Breast epithelium (tissue), 4 donors: ENCODE results near the gene CACNB1. TPM values are rescaled to one million over a fixed set of nuclear protein-coding genes. Genes with fewer than 3 reads are reported as not detected.

Experiments
- DNase-seq, 2 donors: peaks; one replicate each; pipeline ENCODE4 v3.0.0-alpha.2; 2019; ENCODE audit warnings: low spot score in 2 of 2
- H3K27ac ChIP-seq, 2 donors: fragments of 200-600 bp; sonication (generic) in 1 of 2; one replicate each; pipeline ENCODE4 v1.5.1; 2016 to 2019; ENCODE audit warnings: mild to moderate bottlenecking in 1 of 2
- H3K27me3 ChIP-seq, 2 donors: fragments of 200-600 bp; sonication (generic) in 1 of 2; one replicate each; pipeline versions ENCODE4 v1.5.1 to v1.6.0; 2017 to 2019; ENCODE audit warnings: control low read depth in 1 of 2, mild to moderate bottlenecking in 1 of 2
- H3K36me3 ChIP-seq: fragments of 200-600 bp; one replicate; pipeline ENCODE4 v1.5.1; 2019
- H3K4me1 ChIP-seq, 2 donors: fragments of 200-600 bp; sonication (generic); one replicate each; pipeline ENCODE4 v1.5.1; 2016 to 2019; ENCODE audit warnings: control low read depth in 1 of 2
- H3K4me3 ChIP-seq, 3 donors: fragments of 200-600 bp; sonication (generic); 1 replicate in 2 of 3; 2 replicates in 1 of 3; pipeline ENCODE4 v1.5.1; 2016 to 2019; ENCODE audit warnings: mild to moderate bottlenecking in 3 of 3, moderate library complexity in 2 of 3
- H3K9me3 ChIP-seq, 2 donors: fragments of 200-600 bp; sonication (generic) in 1 of 2; one replicate each; pipeline ENCODE4 v1.5.1; 2016 to 2019; ENCODE audit warnings: control low read depth in 1 of 2
- POLR2A ChIP-seq: fragments of 450-650 bp; IDR thresholded peaks from one replicate; pipeline ENCODE4 v1.6.1; 2016; ENCODE audit warnings: antibody characterized with exemption, mild to moderate bottlenecking, moderate library complexity
- POLR2AphosphoS5 ChIP-seq, 3 donors: sonication (generic); formaldehyde crosslinking; IDR thresholded peaks; one replicate each; pipeline ENCODE4 v1.6.1; 2017; ENCODE audit warnings: antibody characterized with exemption in 3 of 3
- intact Hi-C: fragments of 100-400 bp; cut with DNase I; formaldehyde crosslinking; loops from one replicate; pipeline ENCODE4 v1.15.1; 2023; ENCODE audit warnings: low total_unique reads
- total RNA-seq, 3 donors: library from RNA; depleted of rRNA; stranded (reverse); fragments of >200 nt; gene quantifications; one replicate each; pipeline ENCODE4 v1.1.0, GENCODE V29; 2016
- TF ChIP-seq, protein P1 (sequence below), 3 donors: fragments of 450-650 bp; IDR thresholded peaks; one replicate each; pipeline ENCODE4 v1.5.1; 2016 to 2017; ENCODE audit warnings: antibody characterized with exemption in 3 of 3, mild to moderate bottlenecking in 3 of 3, moderate library complexity in 3 of 3

Gene CACNB1
- total RNA-seq, 3 donors from 2014 or later: 12.8 to 21.2 (median 13.9) TPM

DNA sequence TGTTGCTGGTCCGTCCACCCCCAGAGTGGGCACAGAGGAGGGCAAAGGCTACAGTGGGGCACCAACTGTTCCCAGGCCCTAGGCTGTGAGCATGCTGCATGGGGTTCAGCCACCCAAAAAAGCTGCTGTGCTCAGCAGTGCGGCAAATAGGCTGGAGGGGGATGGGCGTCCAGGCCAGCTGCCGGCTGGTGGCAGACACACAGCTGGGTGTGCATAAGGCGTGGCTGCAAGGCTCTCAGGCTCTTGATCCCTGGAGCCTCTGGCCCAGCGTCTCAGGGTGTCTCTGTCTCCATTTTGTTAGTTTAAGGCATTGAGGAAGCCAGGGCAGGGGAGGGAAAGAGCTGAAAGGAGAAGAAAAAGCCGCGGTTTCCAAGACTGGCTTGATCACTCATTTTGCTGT lies 11.4 kb upstream of the CACNB1 start:
- Histone ChIP-seq H3K4me3 (peak overlapping the region in 1 of 3 donors; percentile 35), H3K27ac (peak overlapping the region; percentile 88 to 89), H3K27me3 (no peaks in the 10 kb centered on the region), H3K4me1 (peaks cover 9 to 36% of the 10 kb centered on the region in 2 donors), H3K9me3 (no peaks in the 10 kb centered on the region), H3K36me3 (no peaks in the 10 kb centered on the region)
- DNase-seq: no peak
- TF ChIP-seq, protein P1, sequence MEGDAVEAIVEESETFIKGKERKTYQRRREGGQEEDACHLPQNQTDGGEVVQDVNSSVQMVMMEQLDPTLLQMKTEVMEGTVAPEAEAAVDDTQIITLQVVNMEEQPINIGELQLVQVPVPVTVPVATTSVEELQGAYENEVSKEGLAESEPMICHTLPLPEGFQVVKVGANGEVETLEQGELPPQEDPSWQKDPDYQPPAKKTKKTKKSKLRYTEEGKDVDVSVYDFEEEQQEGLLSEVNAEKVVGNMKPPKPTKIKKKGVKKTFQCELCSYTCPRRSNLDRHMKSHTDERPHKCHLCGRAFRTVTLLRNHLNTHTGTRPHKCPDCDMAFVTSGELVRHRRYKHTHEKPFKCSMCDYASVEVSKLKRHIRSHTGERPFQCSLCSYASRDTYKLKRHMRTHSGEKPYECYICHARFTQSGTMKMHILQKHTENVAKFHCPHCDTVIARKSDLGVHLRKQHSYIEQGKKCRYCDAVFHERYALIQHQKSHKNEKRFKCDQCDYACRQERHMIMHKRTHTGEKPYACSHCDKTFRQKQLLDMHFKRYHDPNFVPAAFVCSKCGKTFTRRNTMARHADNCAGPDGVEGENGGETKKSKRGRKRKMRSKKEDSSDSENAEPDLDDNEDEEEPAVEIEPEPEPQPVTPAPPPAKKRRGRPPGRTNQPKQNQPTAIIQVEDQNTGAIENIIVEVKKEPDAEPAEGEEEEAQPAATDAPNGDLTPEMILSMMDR (IDR thresholded peaks at IDR 0.05): no peak
- TF ChIP-seq POLR2A (no peak), POLR2AphosphoS5 (IDR thresholded peaks at IDR 0.05) (no peak)
- intact Hi-C loops: no loop called here

DNA sequence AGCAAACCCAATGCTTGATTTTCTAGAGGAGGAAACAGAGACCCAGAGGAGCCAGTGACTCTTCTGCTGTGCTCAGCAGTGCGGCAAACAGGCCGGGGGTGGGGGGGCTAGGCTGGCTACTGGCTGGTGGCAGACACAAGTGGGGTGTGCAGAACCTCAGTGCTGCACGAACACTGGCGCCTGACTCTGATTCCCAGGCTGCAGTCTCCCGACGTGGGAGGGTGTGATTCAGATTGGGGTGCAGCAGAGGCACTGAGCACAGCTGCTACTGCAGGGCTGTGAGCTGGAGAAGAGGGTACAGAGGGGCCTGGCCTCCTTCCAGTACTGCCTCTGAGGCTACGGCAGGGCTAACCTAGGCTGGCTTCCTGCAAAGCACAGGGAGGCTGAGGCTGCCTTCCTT lies 10.7 kb upstream of the CACNB1 start:
- TF ChIP-seq POLR2A: no peak
- TF ChIP-seq POLR2AphosphoS5 (IDR thresholded peaks at IDR 0.05): no peak
- TF ChIP-seq, protein P1 (IDR thresholded peaks at IDR 0.05): no peak
- Histone ChIP-seq H3K4me3 (no peak overlapping the region), H3K36me3 (no peaks in the 10 kb centered on the region), H3K27me3 (no peaks in the 10 kb centered on the region), H3K9me3 (no peaks in the 10 kb centered on the region), H3K27ac (peak overlapping the region in 1 of 2 donors; percentile 35), H3K4me1 (peaks cover 9 to 34% of the 10 kb centered on the region in 2 donors)
- DNase-seq: no peak
- intact Hi-C loops: no loop called here

DNA sequence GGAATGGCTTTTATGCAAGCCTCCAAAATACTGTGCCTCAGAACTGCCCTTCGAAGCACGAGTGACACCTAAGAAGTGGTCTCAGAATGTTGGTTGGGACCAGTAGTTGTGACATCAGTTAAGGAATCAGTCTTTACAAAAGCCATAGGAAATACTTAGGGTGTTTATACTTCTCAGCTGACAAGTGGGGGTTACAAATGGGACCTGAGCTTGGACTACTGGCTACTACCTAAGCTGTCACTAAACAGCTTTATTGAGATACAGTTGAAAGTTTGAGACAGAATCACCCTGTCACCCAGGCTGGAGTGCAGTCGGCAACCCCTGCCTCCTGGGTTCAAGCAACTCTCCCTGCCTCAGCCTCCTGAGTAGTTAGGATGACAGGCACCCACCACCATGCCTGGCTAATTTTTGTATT lies 7.7 kb upstream of the CACNB1 start:
- no peak overlapping the region for H3K4me3 ChIP-seq
- TF ChIP-seq, protein P1 (IDR thresholded peaks at IDR 0.05): no peak
- TF ChIP-seq POLR2AphosphoS5 (IDR thresholded peaks at IDR 0.05) (no peak), POLR2A (no peak)
- intact Hi-C loops: no loop called here
- H3K4me1 ChIP-seq: peaks cover 9 to 29% of the 10 kb centered on the region in 2 donors
- no peaks in the 10 kb centered on the region for H3K27me3 ChIP-seq
- no peaks in the 10 kb centered on the region for H3K9me3 ChIP-seq
- no peak overlapping the region for H3K27ac ChIP-seq
- DNase-seq: no peak
- H3K36me3 ChIP-seq: peaks cover 5% of the 10 kb centered on the region

DNA sequence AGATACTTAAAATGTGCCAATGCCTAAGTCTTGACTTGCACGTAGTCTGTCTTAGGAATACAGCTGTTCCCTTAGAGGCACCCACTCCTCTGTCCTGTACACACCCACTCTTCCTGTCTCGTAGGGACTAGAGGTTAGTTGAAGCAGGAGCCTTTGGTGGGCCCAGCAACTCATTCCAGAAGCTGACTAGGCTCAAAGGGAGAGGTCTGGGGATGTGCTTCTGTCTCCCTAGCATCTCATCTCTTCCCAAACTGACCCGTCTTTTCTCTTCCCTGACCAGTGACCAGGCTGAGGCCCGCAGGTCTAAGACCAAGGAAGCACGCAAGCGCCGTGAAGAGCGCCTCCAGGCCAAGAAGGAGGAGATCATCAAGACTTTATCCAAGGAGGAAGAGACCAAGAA lies 6.8 kb upstream of the CACNB1 start:
- H3K27ac ChIP-seq: no peak overlapping the region
- intact Hi-C loops: no loop called here
- no peak overlapping the region for H3K4me3 ChIP-seq
- DNase-seq: no peak
- no peaks in the 10 kb centered on the region for H3K9me3 ChIP-seq
- H3K4me1 ChIP-seq: peaks cover 4 to 21% of the 10 kb centered on the region in 2 donors
- TF ChIP-seq, protein P1 (IDR thresholded peaks at IDR 0.05): no peak
- TF ChIP-seq POLR2AphosphoS5 (IDR thresholded peaks at IDR 0.05): no peak
- no peak for TF ChIP-seq POLR2A
- H3K27me3 ChIP-seq: no peaks in the 10 kb centered on the region
- H3K36me3 ChIP-seq: peaks cover 5% of the 10 kb centered on the region

DNA sequence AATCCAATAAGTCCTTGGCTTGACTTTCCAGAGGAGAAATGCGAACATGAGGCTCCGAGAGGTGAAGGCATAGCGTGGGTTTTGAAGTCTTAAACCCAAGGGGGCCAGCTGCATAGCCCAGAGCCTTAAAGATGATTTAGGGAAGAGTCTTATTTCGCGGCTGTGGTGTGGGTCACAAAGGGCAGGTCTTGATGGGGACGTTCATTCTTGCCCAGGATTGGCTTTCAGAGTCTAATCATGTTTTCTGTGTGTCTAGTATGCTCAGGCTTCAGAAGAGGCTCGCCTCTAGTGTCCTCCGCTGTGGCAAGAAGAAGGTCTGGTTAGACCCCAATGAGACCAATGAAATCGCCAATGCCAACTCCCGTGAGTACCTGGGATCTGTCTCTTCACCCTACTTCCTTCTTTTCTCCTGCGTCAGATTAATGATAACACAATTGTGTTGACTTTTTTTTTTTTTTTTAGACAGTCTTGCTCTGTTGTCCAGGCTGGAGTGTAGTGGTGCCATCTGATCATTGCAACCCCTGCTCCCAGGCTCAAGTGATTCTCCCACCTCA lies 3.6 kb upstream of the CACNB1 start:
- Histone ChIP-seq H3K27ac (peak overlapping the region; percentile 97 to 98), H3K27me3 (no peaks in the 10 kb centered on the region), H3K36me3 (peaks cover 5% of the 10 kb centered on the region), H3K4me3 (peak overlapping the region; percentile 95 to 100 (median 95)), H3K9me3 (no peaks in the 10 kb centered on the region), H3K4me1 (peaks cover 12% of the 10 kb centered on the region in 2 donors)
- intact Hi-C loops: no loop called here
- TF ChIP-seq POLR2A (no peak), POLR2AphosphoS5 (IDR thresholded peaks at IDR 0.05) (no peak)
- TF ChIP-seq, protein P1 (IDR thresholded peaks at IDR 0.05): no peak
- DNase-seq: no peak
